ENCODE results near the gene ZDHHC18.
"Not testable (repeated sequence)": the region's sequence is repeated elsewhere in the genome, so short reads cannot be mapped to it uniquely, and the experiment has no call there.

ZDHHC18 gene

DNA sequence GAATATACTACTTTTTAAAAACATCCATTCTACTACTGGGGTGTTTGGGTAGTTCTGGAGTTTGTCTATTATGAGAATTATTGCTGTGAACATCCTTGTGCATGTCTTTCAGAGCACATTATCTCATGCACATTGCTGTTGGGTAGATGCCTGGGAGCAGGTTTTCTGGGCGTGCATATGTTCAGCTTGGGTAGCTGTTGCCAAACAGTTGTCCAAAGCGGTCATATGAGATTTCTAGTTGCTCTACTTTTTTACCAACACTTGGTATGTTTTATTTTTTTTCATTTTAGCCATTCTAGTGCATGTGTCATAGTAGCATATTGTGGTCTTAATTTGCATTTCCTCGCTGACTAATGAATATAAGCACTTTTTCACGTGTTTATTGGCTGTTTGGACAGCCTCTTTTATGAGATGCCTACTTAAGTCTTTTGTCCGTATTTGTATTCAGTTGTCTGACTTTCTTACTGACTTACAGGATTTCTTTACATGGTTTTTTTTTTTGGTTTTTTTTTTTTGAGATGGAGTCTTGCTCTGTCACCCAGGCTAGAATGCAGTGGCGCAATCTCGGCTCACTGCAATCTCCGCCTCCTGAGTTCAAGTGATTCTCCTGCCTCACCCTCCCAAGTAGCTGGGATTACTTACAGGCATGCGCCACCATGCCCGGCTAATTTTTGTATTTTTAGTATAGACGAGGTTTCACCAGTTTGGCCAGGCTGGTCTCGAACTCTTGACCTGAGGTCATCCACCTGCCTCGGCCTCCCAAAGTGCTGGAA is 18.1 kb downstream of the ZDHHC18 start:
- H3K4me3 ChIP-seq (ENCODE audit: low read depth, low read length) = no peak overlapping the region
- TF ChIP-seq, protein P1, sequence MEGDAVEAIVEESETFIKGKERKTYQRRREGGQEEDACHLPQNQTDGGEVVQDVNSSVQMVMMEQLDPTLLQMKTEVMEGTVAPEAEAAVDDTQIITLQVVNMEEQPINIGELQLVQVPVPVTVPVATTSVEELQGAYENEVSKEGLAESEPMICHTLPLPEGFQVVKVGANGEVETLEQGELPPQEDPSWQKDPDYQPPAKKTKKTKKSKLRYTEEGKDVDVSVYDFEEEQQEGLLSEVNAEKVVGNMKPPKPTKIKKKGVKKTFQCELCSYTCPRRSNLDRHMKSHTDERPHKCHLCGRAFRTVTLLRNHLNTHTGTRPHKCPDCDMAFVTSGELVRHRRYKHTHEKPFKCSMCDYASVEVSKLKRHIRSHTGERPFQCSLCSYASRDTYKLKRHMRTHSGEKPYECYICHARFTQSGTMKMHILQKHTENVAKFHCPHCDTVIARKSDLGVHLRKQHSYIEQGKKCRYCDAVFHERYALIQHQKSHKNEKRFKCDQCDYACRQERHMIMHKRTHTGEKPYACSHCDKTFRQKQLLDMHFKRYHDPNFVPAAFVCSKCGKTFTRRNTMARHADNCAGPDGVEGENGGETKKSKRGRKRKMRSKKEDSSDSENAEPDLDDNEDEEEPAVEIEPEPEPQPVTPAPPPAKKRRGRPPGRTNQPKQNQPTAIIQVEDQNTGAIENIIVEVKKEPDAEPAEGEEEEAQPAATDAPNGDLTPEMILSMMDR (conservative IDR thresholded peaks at IDR 0.05; ENCODE audit: low read depth, low read length) = no peak
- DNase-seq (ENCODE audit: low read depth) = no peak

DNA sequence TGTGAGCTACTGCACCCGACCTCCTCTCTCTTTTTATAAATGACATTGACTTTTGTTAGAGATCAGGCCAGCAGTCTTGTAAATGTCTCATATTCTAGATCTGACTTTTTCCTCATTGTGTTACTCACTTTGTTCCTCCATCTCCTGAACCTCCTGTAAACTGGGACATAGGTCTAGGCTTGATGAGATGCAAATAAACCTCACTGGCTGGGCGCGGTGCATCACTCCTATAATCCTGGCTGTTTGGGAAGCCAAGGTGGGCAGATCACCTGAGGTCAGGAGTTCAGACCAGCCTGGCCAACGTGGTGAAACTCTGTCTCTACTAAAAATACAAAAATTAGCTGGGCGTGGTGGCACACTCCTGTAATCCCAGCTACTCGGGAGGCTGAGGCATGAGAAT is 21.3 kb downstream of the ZDHHC18 start:
- not testable (repeated sequence) for DNase-seq (ENCODE audit: low read depth); H3K4me3 ChIP-seq (ENCODE audit: low read depth, low read length)

DNA sequence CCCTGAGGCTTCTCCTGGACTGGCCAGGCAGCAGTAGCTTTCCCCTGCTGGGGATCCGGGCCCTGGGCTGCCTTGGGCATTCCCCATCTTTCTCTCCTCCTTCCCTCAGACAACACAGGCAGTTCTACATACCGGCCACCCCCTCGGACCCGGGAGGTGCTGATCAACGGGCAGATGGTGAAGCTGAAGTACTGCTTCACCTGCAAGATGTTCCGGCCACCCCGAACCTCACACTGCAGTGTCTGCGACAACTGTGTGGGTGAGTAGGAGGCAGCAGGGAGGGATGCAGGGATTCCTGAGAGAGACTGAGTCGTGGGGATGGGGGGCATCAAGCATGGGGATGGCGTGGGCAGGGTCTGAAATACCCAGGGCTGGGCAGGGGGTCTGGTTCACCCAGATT is 22.0 kb downstream of the ZDHHC18 start:
- H3K4me3 ChIP-seq (ENCODE audit: low read depth, low read length) = no peak overlapping the region
- no peak for DNase-seq (ENCODE audit: low read depth)
- TF ChIP-seq, protein P1 (conservative IDR thresholded peaks at IDR 0.05; ENCODE audit: low read depth, low read length) = no peak

DNA sequence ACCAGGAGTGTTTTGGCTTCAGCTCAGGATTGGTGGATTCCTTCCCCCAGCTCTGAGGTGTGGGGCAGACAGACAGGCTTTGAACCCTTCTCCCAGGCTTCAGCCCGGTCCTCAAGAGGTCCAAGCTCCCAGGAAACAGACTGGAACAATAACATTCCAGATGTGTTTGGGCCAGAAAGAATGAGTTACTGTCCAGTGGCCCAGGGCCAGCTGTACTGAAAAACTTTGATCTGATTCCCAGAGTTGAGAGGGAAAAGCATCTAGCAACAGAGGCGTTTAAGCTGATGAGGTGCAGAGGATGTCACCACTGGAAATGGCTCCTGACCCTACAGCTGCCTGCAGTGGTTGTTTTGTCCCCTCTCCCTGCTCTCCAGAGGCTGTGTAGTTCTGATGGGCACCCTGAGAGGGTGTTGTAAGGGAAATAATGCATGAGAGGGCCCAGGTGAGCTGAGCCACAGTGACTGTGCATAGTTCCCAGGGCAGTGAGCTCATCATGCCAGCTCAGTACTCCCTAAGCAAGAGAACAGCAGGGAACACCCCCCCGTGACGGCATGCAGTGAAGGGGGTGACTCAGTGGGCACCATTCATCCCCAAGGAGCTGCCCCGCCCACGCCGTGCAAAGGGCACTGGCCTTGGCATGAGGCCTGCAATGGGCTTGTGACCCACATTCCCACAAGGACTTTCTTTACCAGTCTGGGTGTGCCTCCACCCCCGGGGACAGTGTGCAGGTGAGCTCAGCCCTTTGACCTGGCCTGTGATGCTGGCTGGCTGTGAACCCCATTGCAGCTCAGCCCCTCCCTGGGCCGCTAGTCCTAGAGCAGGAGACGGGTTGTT is 22.7 kb downstream of the ZDHHC18 start:
- H3K4me3 ChIP-seq (ENCODE audit: low read depth, low read length) = no peak overlapping the region
- TF ChIP-seq, protein P1 (conservative IDR thresholded peaks at IDR 0.05; ENCODE audit: low read depth, low read length) = no peak
- peak; percentile 41 for DNase-seq (ENCODE audit: low read depth)

DNA sequence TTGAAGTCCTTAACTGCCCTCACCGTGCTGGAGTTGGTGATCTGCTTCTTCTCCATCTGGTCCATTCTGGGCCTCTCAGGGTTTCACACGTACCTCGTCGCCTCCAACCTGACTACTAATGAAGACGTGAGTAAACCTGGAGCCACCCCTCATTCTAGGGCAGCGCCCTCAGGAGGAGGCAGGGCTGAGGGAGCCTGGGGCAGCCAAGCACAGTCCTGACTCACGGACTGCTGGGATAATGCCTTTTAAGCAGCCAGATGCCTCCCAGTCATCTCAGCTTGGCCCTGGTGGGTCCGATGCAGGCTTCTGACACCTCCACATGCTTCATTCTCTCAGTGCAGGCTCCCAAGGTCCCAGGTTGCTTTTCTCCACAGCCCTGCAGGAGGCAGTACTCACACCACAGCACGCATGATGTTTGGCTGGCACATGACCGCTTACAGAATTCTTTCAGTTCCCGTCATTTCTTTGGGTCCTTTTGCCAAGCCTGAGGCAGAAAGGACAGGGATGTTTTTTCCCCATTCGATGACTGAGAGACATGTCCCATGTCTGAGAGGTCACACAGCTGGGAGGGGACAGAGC is 24.7 kb downstream of the ZDHHC18 start:
- TF ChIP-seq, protein P1 (conservative IDR thresholded peaks at IDR 0.05; ENCODE audit: low read depth, low read length) = peak; percentile 31
- H3K4me3 ChIP-seq (ENCODE audit: low read depth, low read length) = no peak overlapping the region
- DNase-seq (ENCODE audit: low read depth) = no peak

DNA sequence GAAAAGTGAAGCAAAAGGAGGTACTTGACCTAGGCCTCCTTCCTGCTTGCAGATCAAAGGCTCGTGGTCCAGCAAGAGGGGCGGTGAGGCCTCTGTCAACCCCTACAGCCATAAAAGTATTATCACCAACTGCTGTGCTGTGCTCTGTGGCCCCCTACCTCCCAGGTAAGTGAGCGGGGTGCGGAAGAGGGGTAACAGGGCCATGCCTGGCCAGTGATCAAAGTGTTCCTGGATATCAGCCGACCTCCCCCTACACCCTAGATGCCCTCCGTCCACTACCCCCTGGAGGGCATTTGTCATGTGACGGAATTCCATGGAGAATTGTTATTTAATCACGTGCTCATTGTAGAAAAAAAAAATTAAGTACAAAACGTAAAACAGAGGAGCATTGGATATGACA is 26.2 kb downstream of the ZDHHC18 start:
- TF ChIP-seq, protein P1 (conservative IDR thresholded peaks at IDR 0.05; ENCODE audit: low read depth, low read length) = no peak
- DNase-seq (ENCODE audit: low read depth) = no peak
- H3K4me3 ChIP-seq (ENCODE audit: low read depth, low read length) = no peak overlapping the region

DNA sequence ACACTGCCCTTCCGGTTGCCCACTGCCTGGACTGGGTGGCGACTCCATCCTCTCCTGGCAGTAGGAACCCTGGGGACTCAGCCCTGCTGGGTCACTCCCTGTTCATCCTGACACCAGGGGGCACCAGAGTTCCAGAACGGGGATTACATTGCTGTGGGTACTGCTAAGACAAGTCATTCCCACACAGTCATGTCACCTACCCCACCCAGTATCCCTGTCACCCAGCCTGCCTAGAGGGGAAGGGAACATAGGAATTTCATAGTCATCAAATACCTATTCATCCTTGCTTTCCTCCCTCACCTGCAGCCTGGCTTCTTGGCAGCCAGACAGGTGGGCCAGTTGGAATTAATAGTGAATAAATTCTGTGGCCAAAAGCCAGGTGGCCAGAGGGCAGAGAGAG is 26.7 kb downstream of the ZDHHC18 start:
- no peak overlapping the region for H3K4me3 ChIP-seq (ENCODE audit: low read depth, low read length)
- TF ChIP-seq, protein P1 (conservative IDR thresholded peaks at IDR 0.05; ENCODE audit: low read depth, low read length) = peak; percentile 89
- peak; percentile 82 for DNase-seq (ENCODE audit: low read depth)
